Common myeloid progenitor, CD34-positive (primary cell): ENCODE measurements around the gene CDHR5.

Experiments
- CTCF ChIA-PET: fragments of 350-600 bp; sonication (Branson Sonifier 250); formaldehyde crosslinking; loops from one replicate; lab custom pipeline; 2021; ENCODE audit warnings: antibody characterized with exemption; lab: Charles Lee
- POLR2A ChIA-PET: fragments of 350-600 bp; sonication (Branson Sonifier 250); formaldehyde crosslinking; loops from one replicate; lab custom pipeline; 2021; ENCODE audit warnings: antibody characterized with exemption; lab: Charles Lee
- DNase-seq, 3 donors: peaks; one replicate each; pipeline versions ENCODE4 v3.0.0 to v3.0.0-alpha.2; 2013
- H3K27ac ChIP-seq, 2 experiments: 1 replicate in 1 of 2; 2 replicates in 1 of 2; pipeline ENCODE4 v1.7.0; 2013; ENCODE audit warnings: inconsistent platforms in 2 of 2, low read length in 2 of 2, mild to moderate bottlenecking in 2 of 2, low read depth in 1 of 2, moderate library complexity in 1 of 2; ENCODE audit not compliant: severe bottlenecking in 2 of 2, insufficient read depth in 1 of 2, poor library complexity in 1 of 2
- H3K27me3 ChIP-seq, 5 experiments: replicated peaks in 2 of 5; 1 replicate in 3 of 5; 2 replicates in 2 of 5; pipeline versions ENCODE4 v1.6.1 to v1.7.0; 2013; ENCODE audit warnings: low read length in 4 of 5, mild to moderate bottlenecking in 2 of 5, moderate library complexity in 2 of 5, inconsistent platforms in 1 of 5; ENCODE audit not compliant: insufficient read depth in 5 of 5, control insufficient read depth in 4 of 5
- H3K36me3 ChIP-seq, 4 experiments: 1 replicate in 2 of 4; 2 replicates in 2 of 4; pipeline versions ENCODE4 v1.6.1 to v1.7.0; 2013; ENCODE audit warnings: low read length in 3 of 4, control low read depth in 1 of 4, mild to moderate bottlenecking in 1 of 4; ENCODE audit not compliant: control insufficient read depth in 4 of 4, insufficient read depth in 4 of 4
- H3K4me1 ChIP-seq, 4 experiments: 1 replicate in 3 of 4; 2 replicates in 1 of 4; pipeline versions ENCODE4 v1.6.1 to v1.7.1; 2013; ENCODE audit warnings: low read length in 3 of 4, mild to moderate bottlenecking in 3 of 4, control low read depth in 1 of 4, inconsistent platforms in 1 of 4, moderate library complexity in 1 of 4; ENCODE audit not compliant: control insufficient read depth in 4 of 4, insufficient read depth in 4 of 4; ENCODE audit errors: control extremely low read depth in 1 of 4
- H3K4me3 ChIP-seq, 7 experiments: 1 replicate in 4 of 7; 2 replicates in 3 of 7; pipeline versions ENCODE4 v1.5.1 to v1.7.0; 2013; ENCODE audit warnings: mild to moderate bottlenecking in 7 of 7, low read length in 6 of 7, moderate library complexity in 6 of 7, inconsistent platforms in 2 of 7, low read depth in 2 of 7, control low read depth in 1 of 7; ENCODE audit not compliant: insufficient read depth in 4 of 7, control insufficient read depth in 1 of 7; ENCODE audit errors: extremely low read depth in 1 of 7
- H3K9me3 ChIP-seq, 5 experiments: 1 replicate in 4 of 5; 2 replicates in 1 of 5; pipeline versions ENCODE4 v1.6.1 to v1.7.1; 2013; ENCODE audit warnings: low read length in 4 of 5, mild to moderate bottlenecking in 2 of 5, inconsistent platforms in 1 of 5, low read depth in 1 of 5, moderate library complexity in 1 of 5; ENCODE audit not compliant: control insufficient read depth in 4 of 5, insufficient read depth in 2 of 5; ENCODE audit errors: control extremely low read depth in 1 of 5
- WGBS: methylation state at CpG from one replicate; pipeline ENCODE4 v1.1.5; 2013; ENCODE audit not compliant: insufficient coverage; 5-methylcytosine and 5-hydroxymethylcytosine counted together

The CDHR5 gene

DNA sequence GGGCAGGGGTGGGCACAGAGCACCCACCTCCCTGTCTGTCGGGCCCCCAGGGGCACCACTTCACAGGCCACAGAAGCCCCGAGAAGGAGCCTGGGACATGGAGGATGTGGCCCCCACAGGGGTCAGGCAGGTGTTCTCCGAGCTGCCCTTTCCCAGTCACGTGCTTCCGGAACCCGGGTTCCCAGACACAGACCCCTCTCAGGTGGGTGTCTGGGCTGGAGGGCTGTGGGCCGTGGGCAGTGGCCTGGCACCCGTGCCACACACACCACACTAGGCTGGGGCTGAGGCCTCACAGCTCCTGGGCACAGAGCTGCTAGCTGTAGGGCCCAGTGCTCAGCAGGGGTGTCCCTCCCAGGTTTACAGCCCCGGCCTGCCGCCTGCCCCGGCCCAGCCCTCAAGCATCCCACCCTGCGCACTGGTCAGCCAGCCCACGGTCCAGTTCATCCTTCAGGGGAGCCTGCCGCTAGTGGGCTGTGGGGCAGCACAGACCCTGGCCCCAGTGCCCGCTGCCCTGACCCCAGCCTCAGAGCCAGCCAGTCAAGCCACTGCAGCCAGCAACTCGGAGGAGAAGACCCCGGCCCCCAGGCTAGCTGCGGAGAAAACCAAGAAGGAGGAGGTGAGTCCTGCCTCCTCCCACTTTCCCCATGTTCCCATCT lies 14.5 kb downstream of the CDHR5 start:
- H3K4me1 ChIP-seq, result peaks cover 0 to 13% (median 10%) of the 10 kb centered on the region in 4 experiments
- ChIA-PET CTCF (interaction anchor here (1.0 kb wide), 1 partner anchor 55 kb away, joined by 3 read pairs; no protein-coding TSS in a partner anchor), POLR2A (interaction anchor here (0.9 kb wide), 1 partner anchor 9 kb away, joined by 7 read pairs; no protein-coding TSS in a partner anchor)
- H3K27me3 ChIP-seq, result no peaks in the 10 kb centered on the region
- no peaks in the 10 kb centered on the region for H3K9me3 ChIP-seq
- H3K4me3 ChIP-seq, result no peak overlapping the region
- no peak for DNase-seq
- peaks cover 7 to 84% (median 68%) of the 10 kb centered on the region in 4 experiments for H3K36me3 ChIP-seq
- no peak overlapping the region for H3K27ac ChIP-seq
- WGBS, result 99% methylated on average over 14 of the region's 18 CpGs

DNA sequence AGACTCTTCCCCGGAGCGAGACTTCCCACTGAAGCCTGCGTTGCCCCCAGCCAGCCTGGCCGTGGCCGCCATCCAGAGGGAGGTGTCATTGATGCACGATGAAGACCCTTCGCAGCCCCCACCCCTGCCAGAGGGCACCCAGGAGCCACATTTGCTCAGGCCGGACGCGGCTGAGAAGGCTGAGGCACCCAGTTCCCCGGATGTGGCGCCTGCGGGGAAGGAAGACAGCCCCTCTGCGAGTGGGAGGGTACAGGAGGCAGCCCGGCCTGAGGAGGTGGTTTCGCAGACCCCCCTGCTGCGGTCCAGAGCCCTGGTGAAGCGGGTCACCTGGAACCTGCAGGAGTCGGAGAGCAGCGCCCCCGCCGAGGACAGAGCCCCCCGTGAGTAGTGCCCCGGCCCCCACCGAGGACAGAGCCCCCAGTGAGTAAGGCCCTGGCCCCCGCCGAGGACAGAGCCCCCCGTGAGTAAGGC lies 15.4 kb downstream of the CDHR5 start:
- H3K4me1 ChIP-seq, result peaks cover 0 to 4% (median under 1%) of the 10 kb centered on the region in 4 experiments
- POLR2A ChIA-PET, result no interaction called here
- no peak overlapping the region for H3K27ac ChIP-seq
- no peaks in the 10 kb centered on the region for H3K9me3 ChIP-seq
- CTCF ChIA-PET, result interaction anchor here (1.0 kb wide), 1 partner anchor 54 kb away, joined by 3 read pairs; no protein-coding TSS in a partner anchor
- 94% methylated on average over 24 of the region's 28 CpGs for WGBS
- peaks cover 12 to 90% (median 75%) of the 10 kb centered on the region in 4 experiments for H3K36me3 ChIP-seq
- no peaks in the 10 kb centered on the region for H3K27me3 ChIP-seq
- no peak for DNase-seq
- H3K4me3 ChIP-seq, result no peak overlapping the region

DNA sequence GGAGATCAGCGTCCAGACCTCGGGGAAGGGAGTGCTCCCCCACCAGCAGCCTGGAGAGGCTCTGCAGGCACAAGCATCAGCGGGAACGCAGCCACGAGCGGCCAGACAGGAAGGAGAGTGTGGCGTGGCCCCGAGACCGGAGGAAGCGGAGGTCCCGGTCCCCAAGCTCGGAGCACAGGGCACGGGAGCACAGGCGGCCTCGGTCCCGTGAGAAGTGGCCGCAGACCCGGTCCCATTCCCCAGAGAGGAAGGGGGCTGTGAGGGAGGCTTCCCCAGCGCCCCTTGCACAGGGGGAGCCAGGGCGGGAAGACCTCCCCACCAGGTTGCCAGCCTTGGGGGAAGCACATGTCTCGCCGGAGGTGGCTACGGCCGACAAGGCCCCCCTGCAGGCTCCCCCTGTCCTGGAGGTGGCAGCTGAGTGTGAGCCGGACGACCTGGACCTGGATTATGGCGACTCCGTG lies 15.9 kb downstream of the CDHR5 start:
- H3K36me3 ChIP-seq, result peaks cover 14 to 93% (median 77%) of the 10 kb centered on the region in 4 experiments
- H3K4me1 ChIP-seq, result no peaks in the 10 kb centered on the region
- DNase-seq, result no peak
- POLR2A ChIA-PET, result no interaction called here
- no peak overlapping the region for H3K4me3 ChIP-seq
- no peaks in the 10 kb centered on the region for H3K27me3 ChIP-seq
- no peak overlapping the region for H3K27ac ChIP-seq
- H3K9me3 ChIP-seq, result no peaks in the 10 kb centered on the region
- CTCF ChIA-PET, result interaction anchor here (1.0 kb wide), 1 partner anchor 17 kb away, joined by 3 read pairs; no protein-coding TSS in a partner anchor
- WGBS, result 92% methylated on average over 26 of the region's 28 CpGs

DNA sequence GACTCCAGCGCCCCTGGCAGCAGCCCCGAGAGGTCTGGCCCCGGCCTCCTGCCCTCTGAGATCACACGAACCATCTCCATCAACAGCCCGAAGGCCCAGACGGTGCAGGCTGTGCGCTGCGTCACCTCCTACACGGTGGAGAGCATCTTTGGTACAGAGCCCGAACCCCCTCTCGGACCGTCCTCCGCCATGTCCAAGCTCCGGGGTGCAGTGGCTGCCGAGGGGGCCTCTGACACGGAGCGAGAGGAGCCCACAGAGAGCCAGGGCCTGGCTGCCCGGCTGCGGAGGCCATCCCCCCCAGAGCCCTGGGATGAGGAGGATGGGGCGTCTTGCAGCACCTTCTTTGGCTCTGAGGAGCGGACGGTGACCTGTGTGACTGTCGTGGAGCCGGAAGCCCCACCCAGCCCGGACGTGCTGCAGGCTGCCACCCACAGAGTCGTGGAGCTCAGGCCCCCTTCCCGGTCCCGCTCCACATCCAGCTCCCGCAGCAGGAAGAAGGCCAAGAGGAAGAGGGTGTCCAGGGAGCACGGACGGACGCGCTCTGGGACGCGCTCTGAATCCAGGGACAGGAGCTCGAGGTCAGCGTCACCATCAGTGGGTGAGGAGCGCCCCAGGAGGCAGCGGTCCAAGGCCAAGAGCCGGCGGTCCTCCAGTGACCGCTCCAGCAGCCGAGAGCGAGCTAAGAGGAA lies 16.6 kb downstream of the CDHR5 start:
- no peak overlapping the region for H3K27ac ChIP-seq
- peaks cover 14 to 95% (median 82%) of the 10 kb centered on the region in 4 experiments for H3K36me3 ChIP-seq
- H3K4me1 ChIP-seq, result no peaks in the 10 kb centered on the region
- H3K9me3 ChIP-seq, result no peaks in the 10 kb centered on the region
- POLR2A ChIA-PET, result no interaction called here
- DNase-seq, result no peak
- H3K4me3 ChIP-seq, result no peak overlapping the region
- 96% methylated on average over 44 of the region's 45 CpGs for WGBS
- no peaks in the 10 kb centered on the region for H3K27me3 ChIP-seq
- CTCF ChIA-PET, result interaction anchor here (1.0 kb wide), 1 partner anchor 16 kb away, joined by 3 read pairs; no protein-coding TSS in a partner anchor

DNA sequence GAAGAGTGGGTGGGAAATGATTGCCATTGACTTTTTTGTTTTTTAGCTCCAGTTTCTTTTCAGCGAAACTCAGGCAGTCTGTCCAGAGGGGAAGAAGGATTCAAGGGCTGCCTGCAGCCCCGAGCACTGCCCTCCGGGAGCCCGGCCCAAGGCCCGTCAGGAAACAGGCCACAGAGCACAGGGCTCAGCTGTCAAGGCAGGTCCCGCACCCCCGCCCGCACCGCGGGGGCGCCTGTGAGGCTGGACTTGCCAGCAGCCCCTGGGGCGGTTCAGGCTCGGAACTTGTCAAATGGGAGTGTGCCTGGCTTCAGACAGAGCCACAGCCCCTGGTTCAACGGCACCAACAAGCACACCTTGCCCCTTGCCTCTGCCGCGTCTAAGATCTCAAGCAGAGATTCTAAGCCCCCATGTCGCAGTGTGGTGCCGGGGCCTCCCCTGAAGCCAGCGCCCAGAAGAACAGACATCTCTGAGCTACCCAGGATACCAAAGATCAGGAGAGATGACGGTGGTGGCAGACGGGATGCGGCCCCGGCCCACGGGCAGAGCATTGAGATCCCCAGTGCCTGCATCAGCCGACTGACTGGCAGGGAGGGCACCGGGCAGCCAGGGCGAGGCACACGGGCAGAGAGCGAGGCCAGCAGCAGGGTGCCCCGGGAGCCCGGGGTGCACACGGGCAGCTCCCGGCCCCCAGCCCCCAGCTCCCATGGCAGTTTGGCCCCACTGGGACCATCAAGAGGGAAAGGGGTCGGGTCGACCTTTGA lies 17.6 kb downstream of the CDHR5 start:
- Histone ChIP-seq H3K4me1 (no peaks in the 10 kb centered on the region), H3K27me3 (no peaks in the 10 kb centered on the region), H3K9me3 (no peaks in the 10 kb centered on the region), H3K4me3 (no peak overlapping the region), H3K27ac (no peak overlapping the region), H3K36me3 (peaks cover 18 to 94% (median 80%) of the 10 kb centered on the region in 4 experiments)
- ChIA-PET CTCF (interaction anchor here (1.1 kb wide), 1 partner anchor 11 kb away, joined by 3 read pairs; no protein-coding TSS in a partner anchor), POLR2A (no interaction called here)
- no peak for DNase-seq
- 95% methylated on average over 26 of the region's 35 CpGs for WGBS

DNA sequence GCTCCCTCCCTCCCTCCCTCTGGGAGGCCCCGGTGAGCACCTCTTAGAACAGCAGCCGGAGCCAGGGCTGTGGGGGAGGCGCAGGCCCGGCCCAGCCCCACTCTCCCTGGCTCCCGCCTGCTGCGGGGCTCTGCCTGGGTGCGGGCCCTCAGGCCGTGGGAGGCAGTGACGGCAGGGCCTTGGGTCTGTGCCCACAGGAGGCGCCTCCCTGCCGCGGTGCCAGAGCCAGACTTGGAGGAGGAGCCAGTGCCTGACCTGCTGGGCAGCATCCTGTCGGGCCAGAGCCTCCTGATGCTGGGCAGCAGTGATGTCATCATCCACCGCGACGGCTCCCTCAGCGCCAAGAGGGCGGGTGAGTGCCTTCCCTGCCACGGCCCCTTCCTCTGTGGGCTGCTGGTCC lies 18.5 kb downstream of the CDHR5 start:
- CTCF ChIA-PET, result interaction anchor here (1.1 kb wide), 1 partner anchor 10 kb away, joined by 3 read pairs; no protein-coding TSS in a partner anchor
- Histone ChIP-seq H3K4me3 (no peak overlapping the region), H3K27me3 (no peaks in the 10 kb centered on the region), H3K9me3 (no peaks in the 10 kb centered on the region), H3K36me3 (peaks cover 23 to 95% (median 80%) of the 10 kb centered on the region in 4 experiments), H3K4me1 (no peaks in the 10 kb centered on the region), H3K27ac (no peak overlapping the region)
- POLR2A ChIA-PET, result no interaction called here
- DNase-seq, result no peak
- 94% methylated on average over 18 of the region's 19 CpGs for WGBS
